HepG2 (cell line): ENCODE results near the gene CIAO3.

Source experiments
- CEBPB ChIP-seq: IDR thresholded peaks from 2 replicates; pipeline ENCODE4 v1.6.1; 2011; ENCODE audit warnings: low read depth, low read length, improper control_type of control experiment, borderline replicate concordance
- HOXA5 ChIP-seq: sonication (generic); formaldehyde crosslinking; IDR thresholded peaks from 2 replicates; pipeline ENCODE4 v1.4.0; 2020; ENCODE audit warnings: missing genetic modification reagents
- SMC3 ChIP-seq: IDR thresholded peaks from 2 replicates; pipeline ENCODE4 v1.6.1; 2011; ENCODE audit warnings: low read length, improper control_type of control experiment
- TARDBP ChIP-seq: sonication (generic); formaldehyde crosslinking; IDR thresholded peaks from 2 replicates; pipeline ENCODE4 v1.8.0; 2022; ENCODE audit warnings: mild to moderate bottlenecking, missing genetic modification reagents
- ZNF317 ChIP-seq: sonication (generic); formaldehyde crosslinking; IDR thresholded peaks from 2 replicates; pipeline ENCODE4 v1.5.0; 2020; ENCODE audit warnings: mild to moderate bottlenecking, missing genetic modification reagents
- ZNF883 ChIP-seq: sonication (generic); formaldehyde crosslinking; IDR thresholded peaks from 2 replicates; pipeline ENCODE4 v1.5.1; 2020; ENCODE audit warnings: mild to moderate bottlenecking, missing genetic modification reagents; ENCODE audit errors: not compliant biosample characterization
- TF ChIP-seq, protein P1 (sequence below): sonication (generic); formaldehyde crosslinking; IDR thresholded peaks from 2 replicates; pipeline ENCODE4 v1.5.0; 2020; ENCODE audit warnings: mild to moderate bottlenecking, missing genetic modification reagents, moderate library complexity

- TF ChIP-seq ZNF883 (CRISPR knock-in tag): no peak
- TF ChIP-seq HOXA5 (CRISPR knock-in tag): no peak
- no peak for TF ChIP-seq CEBPB
- no peak for TF ChIP-seq SMC3
- TF ChIP-seq, protein P1, sequence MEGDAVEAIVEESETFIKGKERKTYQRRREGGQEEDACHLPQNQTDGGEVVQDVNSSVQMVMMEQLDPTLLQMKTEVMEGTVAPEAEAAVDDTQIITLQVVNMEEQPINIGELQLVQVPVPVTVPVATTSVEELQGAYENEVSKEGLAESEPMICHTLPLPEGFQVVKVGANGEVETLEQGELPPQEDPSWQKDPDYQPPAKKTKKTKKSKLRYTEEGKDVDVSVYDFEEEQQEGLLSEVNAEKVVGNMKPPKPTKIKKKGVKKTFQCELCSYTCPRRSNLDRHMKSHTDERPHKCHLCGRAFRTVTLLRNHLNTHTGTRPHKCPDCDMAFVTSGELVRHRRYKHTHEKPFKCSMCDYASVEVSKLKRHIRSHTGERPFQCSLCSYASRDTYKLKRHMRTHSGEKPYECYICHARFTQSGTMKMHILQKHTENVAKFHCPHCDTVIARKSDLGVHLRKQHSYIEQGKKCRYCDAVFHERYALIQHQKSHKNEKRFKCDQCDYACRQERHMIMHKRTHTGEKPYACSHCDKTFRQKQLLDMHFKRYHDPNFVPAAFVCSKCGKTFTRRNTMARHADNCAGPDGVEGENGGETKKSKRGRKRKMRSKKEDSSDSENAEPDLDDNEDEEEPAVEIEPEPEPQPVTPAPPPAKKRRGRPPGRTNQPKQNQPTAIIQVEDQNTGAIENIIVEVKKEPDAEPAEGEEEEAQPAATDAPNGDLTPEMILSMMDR (CRISPR knock-in tag): no peak
- no peak for TF ChIP-seq ZNF317
- no peak for TF ChIP-seq TARDBP (CRISPR knock-in tag)
Measured at GRCh38 chr16:746637-747036, 5.8 kb upstream of the CIAO3 start.
